ENCODE data around the gene USHBP1.

USHBP1 gene

GRCh38 chr19:17244618-17245534 is 19.7 kb downstream of the USHBP1 start:
- peaks cover 35% of the 10 kb centered on the region for H3K4me1 ChIP-seq (ENCODE audit: insufficient read depth, low read length)
- H3K27ac ChIP-seq (ENCODE audit: low read length): peak overlapping the region; percentile 44; the same call in 1 of the 2 replicates
- no peaks in the 10 kb centered on the region for H3K9me3 ChIP-seq (ENCODE audit: insufficient read depth, low read length, severe bottlenecking)
- H3K9ac ChIP-seq (ENCODE audit: low read depth, low read length): peak overlapping the region; percentile 81
- DNase-seq (no peak), ATAC-seq (ENCODE audit: insufficient read depth, low read depth) (no peak)
- peaks cover 8% of the 10 kb centered on the region for H4K20me1 ChIP-seq (ENCODE audit: insufficient read depth, low read length)
- no peaks in the 10 kb centered on the region for H3K27me3 ChIP-seq (ENCODE audit: insufficient read depth, low read length, poor library complexity)
- H3K4me2 ChIP-seq (ENCODE audit: insufficient read depth, low read length): peak overlapping the region; percentile 98
- H2AFZ ChIP-seq (ENCODE audit: low read depth, low read length): peak overlapping the region; percentile 62
- peaks cover 8% of the 10 kb centered on the region; the same call in 1 of the 2 replicates for H3K36me3 ChIP-seq (ENCODE audit: insufficient read depth, low read length)
- peaks cover 34% of the 10 kb centered on the region for H3K79me2 ChIP-seq (ENCODE audit: insufficient read depth, low read length)
- TF ChIP-seq EZH2 (IDR thresholded peaks at IDR 0.05; ENCODE audit: borderline replicate concordance, low read depth, low read length, severe bottlenecking): no peak
- TF ChIP-seq CTCF (IDR thresholded peaks at IDR 0.05; ENCODE audit: borderline replicate concordance, extremely low read depth, low read length, poor library complexity, severe bottlenecking): no peak
- peak overlapping the region; percentile 17 to 60; a peak in 3 of 4 replicates for H3K4me3 ChIP-seq (ENCODE audit: low read depth in 1 of 2, low read length in 2 of 2)

- Histone ChIP-seq H3K4me1 (ENCODE audit: insufficient read depth, low read length) (peaks cover 35% of the 10 kb centered on the region), H3K79me2 (ENCODE audit: insufficient read depth, low read length) (peaks cover 34% of the 10 kb centered on the region), H3K4me3 (ENCODE audit: low read depth in 1 of 2, low read length in 2 of 2) (peak overlapping the region in 1 of 2 experiments; percentile 60; a peak in 3 of 4 replicates), H3K27me3 (ENCODE audit: insufficient read depth, low read length, poor library complexity) (no peaks in the 10 kb centered on the region), H3K36me3 (ENCODE audit: insufficient read depth, low read length) (peaks cover 9% of the 10 kb centered on the region; the same call in 1 of the 2 replicates), H3K9ac (ENCODE audit: low read depth, low read length) (peak overlapping the region; percentile 81; the same call in 1 of the 2 replicates), H3K4me2 (ENCODE audit: insufficient read depth, low read length) (peak overlapping the region; percentile 98), H4K20me1 (ENCODE audit: insufficient read depth, low read length) (peaks cover 8% of the 10 kb centered on the region), H3K27ac (ENCODE audit: low read length) (peak overlapping the region; percentile 44; the same call in 1 of the 2 replicates), H3K9me3 (ENCODE audit: insufficient read depth, low read length, severe bottlenecking) (no peaks in the 10 kb centered on the region), H2AFZ (ENCODE audit: low read depth, low read length) (no peak overlapping the region)
- DNase-seq (no peak), ATAC-seq (ENCODE audit: insufficient read depth, low read depth) (no peak)
- TF ChIP-seq EZH2 (IDR thresholded peaks at IDR 0.05; ENCODE audit: borderline replicate concordance, low read depth, low read length, severe bottlenecking) (no peak), CTCF (IDR thresholded peaks at IDR 0.05; ENCODE audit: borderline replicate concordance, extremely low read depth, low read length, poor library complexity, severe bottlenecking) (no peak)
Observed at GRCh38 chr19:17243830-17244617, 20.5 kb downstream of the USHBP1 start.

GRCh38 chr19:17243211-17243829 is 21.2 kb downstream of the USHBP1 start:
- peaks cover 35% of the 10 kb centered on the region for H3K4me1 ChIP-seq (ENCODE audit: insufficient read depth, low read length)
- H3K9me3 ChIP-seq (ENCODE audit: insufficient read depth, low read length, severe bottlenecking): no peaks in the 10 kb centered on the region
- H4K20me1 ChIP-seq (ENCODE audit: insufficient read depth, low read length): peaks cover 8% of the 10 kb centered on the region
- H3K9ac ChIP-seq (ENCODE audit: low read depth, low read length): peak overlapping the region; percentile 18; the same call in 1 of the 2 replicates
- H3K27me3 ChIP-seq (ENCODE audit: insufficient read depth, low read length, poor library complexity): no peaks in the 10 kb centered on the region
- H3K4me3 ChIP-seq (ENCODE audit: low read depth in 1 of 2, low read length in 2 of 2): 0 out of 4 replicates have a peak overlapping the region, but pooled peaks of 1 of the 2 experiments have one; percentile 36
- no peak overlapping the region for H2AFZ ChIP-seq (ENCODE audit: low read depth, low read length)
- ATAC-seq (ENCODE audit: insufficient read depth, low read depth) (no peak), DNase-seq (no peak)
- peaks cover 9% of the 10 kb centered on the region; the same call in 1 of the 2 replicates for H3K36me3 ChIP-seq (ENCODE audit: insufficient read depth, low read length)
- H3K79me2 ChIP-seq (ENCODE audit: insufficient read depth, low read length): peaks cover 34% of the 10 kb centered on the region
- H3K4me2 ChIP-seq (ENCODE audit: insufficient read depth, low read length): peak overlapping the region; percentile 98
- no peak overlapping the region; the same call in 1 of the 2 replicates for H3K27ac ChIP-seq (ENCODE audit: low read length)
- TF ChIP-seq EZH2 (IDR thresholded peaks at IDR 0.05; ENCODE audit: borderline replicate concordance, low read depth, low read length, severe bottlenecking): no peak
- no peak for TF ChIP-seq CTCF (IDR thresholded peaks at IDR 0.05; ENCODE audit: borderline replicate concordance, extremely low read depth, low read length, poor library complexity, severe bottlenecking)
